Endothelial cell of umbilical vein (primary cell): ENCODE results near the gene PIM1. TPM values are rescaled to one million over a fixed set of nuclear protein-coding genes. Genes with fewer than 3 reads are reported as not detected.

Experiments
- BruUV-seq: library from RNA; stranded (reverse); fragments of 400-500 nt; replicated peaks from 2 replicates; lab custom pipeline; 2021; lab: Mats Ljungman, UMichigan
- CTCF ChIA-PET: fragments of 300-600, 350-600 bp; sonication (Branson Sonifier 250); formaldehyde crosslinking; loops from one replicate; lab custom pipeline; 2021; ENCODE audit warnings: antibody characterized with exemption, inconsistent platforms; lab: Charles Lee
- POLR2A ChIA-PET: fragments of 300-600, 350-600 bp; sonication (Branson Sonifier 250); formaldehyde crosslinking; loops from one replicate; lab custom pipeline; 2021; ENCODE audit warnings: antibody characterized with exemption, inconsistent platforms; lab: Charles Lee
- DNase-seq: peaks from one replicate; pipeline ENCODE4 v3.0.0-alpha.2; 2011; ENCODE audit warnings: low read depth, low spot score
- FAIRE-seq: peaks from 2 replicates; lab custom pipeline; 2011; peaks lifted over from hg19 to GRCh38; lab: Jason Lieb, UNC
- H2AFZ ChIP-seq: 2 replicates; pipeline ENCODE4 v1.6.0; 2012; ENCODE audit warnings: low read depth, low read length, control low read depth, inconsistent platforms
- H3K27ac ChIP-seq: 2 replicates; pipeline ENCODE4 v1.5.1; 2011; ENCODE audit warnings: low read depth, mild to moderate bottlenecking, control low read depth, low read length, moderate library complexity; ENCODE audit not compliant: insufficient read depth
- H3K27me3 ChIP-seq, 2 experiments: 2 replicates each; pipeline versions ENCODE4 v1.6.0 to v1.6.1; 2011; ENCODE audit warnings: low read length in 2 of 2, mixed read lengths in 1 of 2; ENCODE audit not compliant: control insufficient read depth in 2 of 2, insufficient read depth in 2 of 2
- H3K36me3 ChIP-seq, 2 experiments: 2 replicates in 1 of 2; 3 replicates in 1 of 2; pipeline ENCODE4 v1.5.1; 2011; ENCODE audit warnings: low read length in 2 of 2, mild to moderate bottlenecking in 1 of 2, moderate library complexity in 1 of 2; ENCODE audit not compliant: control insufficient read depth in 2 of 2, insufficient read depth in 2 of 2; ENCODE audit errors: extremely low read depth in 1 of 2
- H3K4me1 ChIP-seq: 3 replicates; pipeline ENCODE4 v1.5.1; 2011; ENCODE audit warnings: mild to moderate bottlenecking, low read length; ENCODE audit not compliant: control insufficient read depth, insufficient read depth; ENCODE audit errors: extremely low read depth
- H3K4me2 ChIP-seq: 2 replicates; pipeline ENCODE4 v1.6.1; 2011; ENCODE audit warnings: low read length, control low read depth, mixed read lengths; ENCODE audit not compliant: insufficient read depth
- H3K4me3 ChIP-seq, 3 experiments: fragments of 200-600 bp in 1 of 3; sonication (generic), shearing (Covaris generic) in 1 of 3; replicated peaks in 1 of 3; 2 replicates each; pipeline ENCODE4 v1.5.1; 2011 to 2016; ENCODE audit warnings: control low read depth in 3 of 3, low read length in 3 of 3, mild to moderate bottlenecking in 2 of 3, inconsistent platforms in 1 of 3, low read depth in 1 of 3, moderate library complexity in 1 of 3; ENCODE audit not compliant: insufficient read depth in 1 of 3
- H3K79me2 ChIP-seq: 2 replicates; pipeline ENCODE4 v1.6.0; 2012; ENCODE audit warnings: low read length, inconsistent platforms; ENCODE audit not compliant: control insufficient read depth, insufficient read depth
- H3K9ac ChIP-seq: replicated peaks from 2 replicates; pipeline ENCODE3; 2011; ENCODE audit warnings: low read length, control low read depth; ENCODE audit not compliant: insufficient read depth; ENCODE audit errors: extremely low read depth
- H3K9me1 ChIP-seq: replicated peaks from 3 replicates; pipeline ENCODE4 v1.6.0; 2011; ENCODE audit warnings: mild to moderate bottlenecking, low read length; ENCODE audit not compliant: control insufficient read depth, insufficient read depth; ENCODE audit errors: extremely low read depth
- H3K9me3 ChIP-seq: replicated peaks from 2 replicates; pipeline ENCODE4 v1.5.1; 2012; ENCODE audit warnings: low read length, inconsistent platforms; ENCODE audit not compliant: control insufficient read depth, insufficient read depth
- H4K20me1 ChIP-seq: replicated peaks from 2 replicates; pipeline ENCODE3; 2011; ENCODE audit warnings: mild to moderate bottlenecking, low read length; ENCODE audit not compliant: control insufficient read depth, insufficient read depth; ENCODE audit errors: extremely low read depth
- CTCF ChIP-seq, 2 donors: IDR thresholded peaks; 1 replicate in 1 of 2; 2 replicates in 1 of 2; pipeline ENCODE4 v1.5.1; 2011; ENCODE audit warnings: low read length in 2 of 2, mild to moderate bottlenecking in 2 of 2, moderate library complexity in 2 of 2, control low read depth in 1 of 2, inconsistent platforms in 1 of 2, low read depth in 1 of 2; ENCODE audit not compliant: insufficient read depth in 1 of 2; ENCODE audit errors: extremely low read depth in 1 of 2
- EZH2 ChIP-seq: IDR thresholded peaks from 2 replicates; pipeline ENCODE4 v1.6.1; 2012; ENCODE audit warnings: borderline replicate concordance, low read depth, mild to moderate bottlenecking, moderate library complexity, low read length, inconsistent platforms; ENCODE audit not compliant: severe bottlenecking
- FOS ChIP-seq: IDR thresholded peaks from 2 replicates; pipeline ENCODE4 v1.6.1; 2011; ENCODE audit warnings: mild to moderate bottlenecking, low read length, moderate library complexity, borderline replicate concordance; ENCODE audit not compliant: insufficient read depth
- GATA2 ChIP-seq: IDR thresholded peaks from 2 replicates; pipeline ENCODE4 v1.7.0; 2011; ENCODE audit warnings: low read depth, mild to moderate bottlenecking, moderate library complexity, mixed read lengths, low read length; ENCODE audit not compliant: insufficient read length, insufficient read depth
- JUN ChIP-seq: IDR thresholded peaks from 2 replicates; pipeline ENCODE4 v1.6.1; 2011; ENCODE audit warnings: borderline replicate concordance, low read depth; ENCODE audit not compliant: insufficient read length, insufficient read depth
- MYC ChIP-seq: IDR thresholded peaks from one replicate; pipeline ENCODE4 v1.6.1; 2011; ENCODE audit warnings: mild to moderate bottlenecking, low read depth, low read length
- POLR2A ChIP-seq: IDR thresholded peaks from 2 replicates; pipeline ENCODE4 v1.6.1; 2012; ENCODE audit warnings: low read depth, mild to moderate bottlenecking, control low read depth, low read length
- POLR2AphosphoS5 ChIP-seq: IDR thresholded peaks from 2 replicates; pipeline ENCODE4 v1.6.1; 2012; ENCODE audit warnings: low read depth, mild to moderate bottlenecking, control low read depth, low read length, moderate library complexity; ENCODE audit not compliant: insufficient read depth
- dilution Hi-C: fragments of 300-500 bp; cut with MboI; formaldehyde crosslinking; loops from one replicate; pipeline ENCODE4 v1.15.0; 2019; ENCODE audit warnings: low sequenced_read_pairs; ENCODE audit not compliant: extremely low pct_ligation_motif_present
- intact Hi-C: fragments of 100-400 bp; cut with micrococcal nuclease; formaldehyde crosslinking; loops from one replicate; pipeline ENCODE4 v1.10.0; 2022
- polyA plus RNA-seq, 4 experiments: library from polyadenylated mRNA; depleted of rRNA in 3 of 4; stranded (reverse) in 3 of 4; unstranded in 1 of 4; fragments of >200 nt; gene quantifications; 2 replicates each; pipeline versions ENCODE4 v1.2.1 to v1.2.3, GENCODE V29; 2011 to 2012; ENCODE audit warnings: missing spikeins in 1 of 4
- total RNA-seq: library from RNA; stranded (reverse); gene quantifications from 2 replicates; pipeline ENCODE4 v1.2.3, GENCODE V29; 2021
- TF ChIP-seq, protein P1 (sequence below): IDR thresholded peaks from 2 replicates; pipeline ENCODE4 v1.6.1; 2011; ENCODE audit not compliant: insufficient read depth, insufficient read length

The PIM1 gene
- total and polyA plus RNA-seq, 2 donors (not counting 3 experiments of a cell fraction or from before 2014, with no cell fraction given), result 9.2 to 11.3 TPM

DNA sequence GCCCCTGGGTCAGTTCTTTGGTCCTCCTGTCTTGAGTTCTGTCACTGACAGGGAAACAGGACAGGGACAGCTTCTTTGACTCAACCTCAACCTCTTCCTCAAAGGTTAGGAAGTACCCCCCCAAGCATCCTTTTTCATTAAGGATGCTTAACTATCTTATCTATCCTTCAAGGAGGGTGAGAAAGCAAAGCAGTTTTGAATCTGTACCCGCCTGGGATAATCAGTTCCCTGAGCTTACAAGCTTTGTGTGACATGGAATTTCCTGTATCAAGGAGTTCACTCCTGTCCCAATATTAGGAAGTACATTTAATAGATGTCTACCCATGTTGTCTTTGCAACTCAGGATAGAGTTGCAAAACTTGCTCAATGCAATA lies 31.1 kb upstream of the PIM1 start:
- Histone ChIP-seq H3K79me2 (no peaks in the 10 kb centered on the region), H3K9me1 (no peaks in the 10 kb centered on the region), H3K4me2 (no peak overlapping the region), H3K4me1 (peaks cover 44% of the 10 kb centered on the region), H3K36me3 (no peaks in the 10 kb centered on the region), H3K9ac (no peak overlapping the region), H3K27ac (no peak overlapping the region), H2AFZ (no peak overlapping the region), H3K9me3 (no peaks in the 10 kb centered on the region), H3K4me3 (no peak overlapping the region), H4K20me1 (no peaks in the 10 kb centered on the region), H3K27me3 (no peaks in the 10 kb centered on the region)
- CTCF ChIA-PET, result no interaction called here
- no TSS peak for BruUV-seq
- no peak for DNase-seq
- intact Hi-C loops (no loop called here), dilution Hi-C loops (no loop called here)
- FAIRE-seq, result no peak
- TF ChIP-seq POLR2AphosphoS5, result no peak
- no peak for TF ChIP-seq CTCF (IDR thresholded peaks at IDR 0.05; ENCODE audit: extremely low read depth in 1 of 2, insufficient read depth in 1 of 2, low read depth in 1 of 2, low read length in 2 of 2)
- TF ChIP-seq, protein P1, sequence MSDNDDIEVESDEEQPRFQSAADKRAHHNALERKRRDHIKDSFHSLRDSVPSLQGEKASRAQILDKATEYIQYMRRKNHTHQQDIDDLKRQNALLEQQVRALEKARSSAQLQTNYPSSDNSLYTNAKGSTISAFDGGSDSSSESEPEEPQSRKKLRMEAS, result no peak
- no peak for TF ChIP-seq MYC
- TF ChIP-seq FOS, result no peak
- no peak for TF ChIP-seq POLR2A
- TF ChIP-seq GATA2, result no peak
- no peak for TF ChIP-seq JUN
- no peak for TF ChIP-seq EZH2
- POLR2A ChIA-PET, result no interaction called here
